ENCODE measurements around the gene GPR158. TPM values are rescaled to one million over a fixed set of nuclear protein-coding genes. Genes with fewer than 3 reads are reported as not detected.

Gene GPR158
- total RNA-seq, 1 donor from 2014 or later = not detected

GRCh38 chr10:25639646-25640045, 464.8 kb downstream of the GPR158 start:
- H3K4me1 Mint-ChIP-seq = peaks cover 8% of the 10 kb centered on the region
- no peak overlapping the region for H3K27ac Mint-ChIP-seq
- intact Hi-C loops (cut with micrococcal nuclease) = no loop called here
- no peaks in the 10 kb centered on the region for H3K27me3 Mint-ChIP-seq
- ChIA-PET POLR2A (no interaction called here), CTCF (no interaction called here)
- no peak for TF ChIP-seq CTCF (IDR thresholded peaks at IDR 0.05)
- H3K36me3 Mint-ChIP-seq (ENCODE audit: low read depth) = no peaks in the 10 kb centered on the region
- no peak overlapping the region for H3K4me3 Mint-ChIP-seq
- no peaks in the 10 kb centered on the region for H3K9me3 Mint-ChIP-seq
- ATAC-seq (ENCODE audit: low read depth) = no peak
- DNase-seq = no peak

- no peak for DNase-seq
- ATAC-seq (ENCODE audit: low read depth) = no peak
- Mint-ChIP-seq H3K27me3 (peaks cover under 1% of the 10 kb centered on the region), H3K4me3 (no peak overlapping the region), H3K27ac (no peak overlapping the region), H3K4me1 (peaks cover 8% of the 10 kb centered on the region), H3K9me3 (no peaks in the 10 kb centered on the region), H3K36me3 (ENCODE audit: low read depth) (no peaks in the 10 kb centered on the region)
- CTCF ChIA-PET = no interaction called here
- no peak for TF ChIP-seq CTCF (IDR thresholded peaks at IDR 0.05)
- POLR2A ChIA-PET = no interaction called here
- intact Hi-C loops (cut with micrococcal nuclease) = no loop called here
Observed at GRCh38 chr10:25641595-25641994, 466.8 kb downstream of the GPR158 start.

GRCh38 chr10:25642721-25643120, 467.9 kb downstream of the GPR158 start:
- intact Hi-C loops (cut with micrococcal nuclease) = no loop called here
- H3K4me1 Mint-ChIP-seq = peaks cover 8% of the 10 kb centered on the region
- H3K9me3 Mint-ChIP-seq = no peaks in the 10 kb centered on the region
- no peak overlapping the region for H3K4me3 Mint-ChIP-seq
- ATAC-seq (ENCODE audit: low read depth) = no peak
- DNase-seq = no peak
- ChIA-PET POLR2A (no interaction called here), CTCF (no interaction called here)
- no peak overlapping the region for H3K27ac Mint-ChIP-seq
- peaks cover 5% of the 10 kb centered on the region for H3K27me3 Mint-ChIP-seq
- no peak for TF ChIP-seq CTCF (IDR thresholded peaks at IDR 0.05)
- H3K36me3 Mint-ChIP-seq (ENCODE audit: low read depth) = no peaks in the 10 kb centered on the region

- intact Hi-C loops (cut with micrococcal nuclease) = no loop called here
- no peak for TF ChIP-seq CTCF (IDR thresholded peaks at IDR 0.05)
- H3K4me3 Mint-ChIP-seq = no peak overlapping the region
- DNase-seq (no peak), ATAC-seq (ENCODE audit: low read depth) (no peak)
- no peaks in the 10 kb centered on the region for H3K36me3 Mint-ChIP-seq (ENCODE audit: low read depth)
- POLR2A ChIA-PET = no interaction called here
- peaks cover 6% of the 10 kb centered on the region for H3K27me3 Mint-ChIP-seq
- CTCF ChIA-PET = no interaction called here
- no peaks in the 10 kb centered on the region for H3K9me3 Mint-ChIP-seq
- H3K4me1 Mint-ChIP-seq = peaks cover 18% of the 10 kb centered on the region
- H3K27ac Mint-ChIP-seq = no peak overlapping the region
Observed at GRCh38 chr10:25646371-25646770, 471.6 kb downstream of the GPR158 start.

GRCh38 chr10:25651534-25651933, 476.7 kb downstream of the GPR158 start:
- Mint-ChIP-seq H3K36me3 (ENCODE audit: low read depth) (no peaks in the 10 kb centered on the region), H3K4me3 (no peak overlapping the region), H3K27ac (no peak overlapping the region), H3K27me3 (peaks cover 6% of the 10 kb centered on the region), H3K4me1 (peaks cover 14% of the 10 kb centered on the region), H3K9me3 (no peaks in the 10 kb centered on the region)
- intact Hi-C loops (cut with micrococcal nuclease) = no loop called here
- POLR2A ChIA-PET = no interaction called here
- CTCF ChIA-PET = no interaction called here
- ATAC-seq (ENCODE audit: low read depth) = no peak
- no peak for DNase-seq
- TF ChIP-seq CTCF (IDR thresholded peaks at IDR 0.05) = no peak

Other genes starting within 250 kb of the GPR158 start
- not detected in 2 replicates for gene PRTFDC1, start 222.4 kb upstream of the GPR158 start, total RNA-seq
- gene ENKUR, start 158.8 kb upstream of the GPR158 start, total RNA-seq = not detected in 2 replicates
- 3.8 TPM in 2 replicates for gene THNSL1, start 158.4 kb upstream of the GPR158 start, total RNA-seq

All from activated B cell treated with CpG ODN at 0.5 μM for 24 hours (primary cell).